Measurements from ENCODE around the gene MB21D2.

The MB21D2 gene

GRCh38 chr3:192927016-192927415 lies 9.4 kb upstream of the MB21D2 start:
- no peak for DNase-seq

GRCh38 chr3:192923731-192924130 lies 6.1 kb upstream of the MB21D2 start:
- no peak for DNase-seq

GRCh38 chr3:192921793-192922192 lies 4.1 kb upstream of the MB21D2 start:
- DNase-seq, result no peak

DNA sequence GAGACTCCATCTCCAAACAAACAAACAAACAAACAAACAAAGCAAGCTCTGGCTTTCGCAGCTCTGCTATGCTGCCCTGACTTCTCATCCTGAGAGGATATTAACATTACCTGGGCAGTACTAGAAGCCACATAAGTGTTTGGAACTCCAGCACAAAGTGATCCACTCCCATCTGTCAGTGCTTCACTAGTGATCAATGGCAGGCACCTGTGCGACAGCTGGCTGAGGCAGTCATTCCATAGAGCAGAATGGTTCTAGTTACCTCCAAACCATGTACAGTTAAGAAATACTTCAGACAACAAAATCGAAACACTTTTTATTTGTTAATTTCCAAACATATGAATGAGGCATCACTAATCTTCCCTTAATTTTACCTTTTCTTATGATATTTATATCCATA lies 2.8 kb upstream of the MB21D2 start:
- DNase-seq, result no peak

- DNase-seq, result no peak
Observed at GRCh38 chr3:192919901-192920300, 2.2 kb upstream of the MB21D2 start.

- DNase-seq, result no peak
Observed at GRCh38 chr3:192918275-192918588, 576 bp upstream of the MB21D2 start.

GRCh38 chr3:192917028-192917403 lies 640 bp downstream of the MB21D2 start:
- no peak for DNase-seq

DNA sequence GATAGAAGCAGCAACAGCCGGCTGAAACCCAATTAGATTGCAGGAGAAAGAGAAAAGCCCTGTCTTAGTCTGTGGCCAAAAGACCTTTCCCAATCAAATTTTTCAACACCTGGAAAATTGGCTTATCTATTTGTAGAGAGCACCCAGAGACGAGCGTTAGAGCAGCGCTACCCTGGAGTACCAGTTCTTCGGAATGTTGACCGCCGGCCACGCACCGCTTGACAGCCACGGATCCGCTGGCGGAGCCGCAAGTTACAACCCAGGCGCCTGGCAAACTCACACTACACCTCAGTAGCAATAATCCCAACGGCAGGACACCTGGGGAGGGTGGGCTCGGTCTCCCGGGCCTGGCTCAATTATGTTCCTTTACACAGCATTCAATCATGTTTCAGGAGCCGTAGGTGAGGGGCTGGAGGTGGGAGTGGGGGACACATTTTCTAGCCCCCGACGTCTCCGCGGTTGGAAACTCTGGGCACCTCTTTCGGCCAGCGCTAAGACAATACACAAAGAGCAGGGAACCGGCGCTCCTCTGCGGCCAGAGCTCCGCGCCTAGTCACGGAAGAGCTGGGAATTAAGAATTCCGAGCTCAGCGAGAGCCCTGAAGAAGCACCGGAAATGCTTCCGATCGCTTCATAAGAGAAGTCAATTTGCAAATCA lies 1.2 kb downstream of the MB21D2 start:
- DNase-seq, result no peak

GRCh38 chr3:192915722-192916121 lies 1.9 kb downstream of the MB21D2 start:
- DNase-seq, result no peak

DNA sequence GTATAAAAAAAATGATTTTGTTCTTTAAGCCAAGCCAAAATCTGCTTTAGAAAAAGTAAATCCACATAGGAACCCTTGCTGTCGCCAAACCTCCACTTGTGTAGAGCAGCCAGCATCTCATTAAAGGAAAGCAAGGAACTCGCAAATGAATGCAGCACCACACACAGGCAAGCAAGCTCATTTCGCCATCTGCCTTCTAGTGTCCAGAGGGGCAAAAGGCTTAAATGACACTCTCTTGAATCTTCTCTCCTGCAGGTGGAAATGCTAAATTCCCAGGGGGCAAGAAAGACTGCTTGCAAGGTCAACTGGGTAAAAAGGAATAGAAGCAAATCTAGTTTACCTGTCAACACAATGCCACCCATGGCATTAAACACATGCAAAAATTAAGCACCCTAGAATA lies 2.4 kb downstream of the MB21D2 start:
- no peak for DNase-seq

DNA sequence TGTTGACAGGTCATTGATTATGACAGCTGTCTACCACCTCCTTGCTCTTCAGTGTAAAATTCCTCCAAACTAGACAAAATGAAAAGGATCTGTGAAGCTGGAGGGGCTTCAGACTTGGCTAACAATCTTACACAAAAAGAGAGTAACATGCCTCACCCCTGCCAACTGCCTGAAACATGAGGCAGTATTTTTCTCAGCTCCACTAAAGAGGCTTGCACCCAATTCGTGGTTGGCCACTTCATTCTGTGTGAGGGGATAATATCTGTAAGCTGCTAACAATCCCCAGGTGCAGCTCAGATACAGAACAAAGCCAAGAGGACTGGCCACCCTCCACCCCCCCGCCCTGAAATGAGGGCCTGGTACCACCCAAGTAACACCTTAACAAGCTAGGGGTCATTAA lies 2.8 kb downstream of the MB21D2 start:
- DNase-seq, result no peak

- DNase-seq, result no peak
Observed at GRCh38 chr3:192913540-192913939, 4.1 kb downstream of the MB21D2 start.

GRCh38 chr3:192911293-192911692 lies 6.4 kb downstream of the MB21D2 start:
- no peak for DNase-seq

GRCh38 chr3:192907784-192908183 lies 9.9 kb downstream of the MB21D2 start:
- DNase-seq, result no peak

DNA sequence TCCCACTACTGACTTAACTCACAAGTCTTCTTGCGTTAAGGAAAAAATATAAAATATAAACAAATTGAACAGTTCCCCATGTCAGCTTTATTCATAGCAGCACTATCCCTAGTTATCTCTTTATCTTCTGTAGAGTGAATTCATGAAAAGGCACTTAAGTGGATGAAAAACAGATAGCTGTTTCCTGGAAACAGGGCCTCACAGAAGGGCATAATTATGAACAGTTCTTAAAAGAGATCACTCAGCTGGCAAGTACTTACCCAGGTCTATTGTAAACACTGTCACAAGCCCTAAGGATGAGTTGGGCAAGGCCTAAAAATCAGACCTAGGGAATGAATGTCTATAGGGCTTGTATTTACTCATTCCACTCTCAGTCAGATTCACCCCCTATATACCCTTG lies 10.7 kb downstream of the MB21D2 start:
- DNase-seq, result no peak

- DNase-seq, result no peak
Observed at GRCh38 chr3:192905980-192906678, 11.5 kb downstream of the MB21D2 start.

DNA sequence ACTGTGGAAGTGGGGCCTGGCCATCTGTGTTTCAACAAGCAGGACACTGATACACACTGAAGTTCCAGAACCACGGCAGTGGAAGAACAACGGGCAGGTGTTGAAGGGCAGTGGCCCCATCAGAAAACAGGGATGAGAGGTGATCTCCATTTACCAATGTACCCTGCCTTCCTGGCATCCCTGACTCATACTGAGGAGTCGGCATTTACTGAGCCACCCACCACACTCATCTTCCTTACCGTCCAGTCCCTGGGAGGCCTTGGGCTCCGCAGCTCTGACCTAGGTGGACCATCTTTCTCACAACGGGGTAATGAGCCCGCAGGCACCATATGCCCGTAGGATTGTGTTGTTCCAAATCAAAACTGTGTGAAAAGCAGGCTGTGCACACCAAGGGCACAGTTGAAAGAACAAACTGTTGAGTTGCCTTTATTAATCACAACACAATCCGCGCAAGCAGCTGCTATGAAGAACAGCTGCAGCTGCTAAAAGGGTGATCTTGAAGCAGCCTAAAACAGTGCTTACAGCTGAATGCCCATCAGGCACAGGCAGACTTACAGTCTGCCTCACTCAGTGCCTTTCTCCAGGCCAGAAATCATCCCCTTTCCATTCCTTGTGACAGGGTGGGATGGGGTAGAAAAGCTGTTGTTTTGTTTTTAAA lies 12.9 kb downstream of the MB21D2 start:
- DNase-seq, result no peak

- no peak for DNase-seq
Observed at GRCh38 chr3:192902549-192902948, 15.1 kb downstream of the MB21D2 start.

- DNase-seq, result no peak
Observed at GRCh38 chr3:192901435-192901834, 16.2 kb downstream of the MB21D2 start.

GRCh38 chr3:192899540-192899982 lies 18.1 kb downstream of the MB21D2 start:
- no peak for DNase-seq

DNA sequence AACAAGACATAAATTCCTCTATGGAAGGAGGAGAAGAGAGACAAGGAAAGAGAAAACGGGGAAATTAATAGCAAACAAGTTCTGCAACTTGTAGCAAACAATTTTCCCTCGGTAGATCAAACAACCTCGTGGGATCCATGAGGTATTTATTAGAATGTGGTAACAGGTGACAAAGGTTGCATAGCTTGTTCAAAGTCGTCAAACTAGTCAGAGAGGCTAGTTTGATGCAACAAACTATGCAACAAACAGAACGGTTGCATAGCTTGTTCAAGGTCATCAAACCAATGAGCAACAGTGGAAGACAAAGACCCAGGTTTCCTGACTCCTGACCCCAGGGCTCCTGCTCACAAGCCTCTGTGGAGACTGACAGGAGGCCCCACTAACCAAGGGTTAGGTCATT lies 20.7 kb downstream of the MB21D2 start:
- no peak for DNase-seq

- no peak for DNase-seq
Observed at GRCh38 chr3:192896208-192896607, 21.4 kb downstream of the MB21D2 start.

DNA sequence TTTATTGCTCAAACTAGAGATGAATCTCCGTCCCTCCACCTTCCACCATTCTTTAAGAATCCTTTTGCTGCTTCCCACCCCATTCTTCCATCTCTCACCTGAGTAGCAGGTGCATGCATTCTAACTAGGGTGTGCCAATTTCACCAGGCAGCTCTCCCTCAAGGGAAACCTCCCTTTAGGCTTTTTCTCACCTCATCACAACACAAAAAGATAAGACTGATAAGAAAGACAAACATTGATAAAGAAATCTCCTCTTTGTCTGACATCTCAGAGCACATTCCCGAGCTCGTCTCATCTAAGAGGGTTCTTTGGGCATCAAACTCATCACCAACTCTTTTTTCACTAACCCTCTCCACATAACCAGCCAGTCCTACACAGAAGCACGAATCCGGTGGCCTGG lies 23.0 kb downstream of the MB21D2 start:
- no peak for DNase-seq
